GM19395 (cell line): ENCODE results near the gene STX2.
A peak's percentile ranks its signal among the peaks of the same experiment; 100 is the strongest.
"Not testable (repeated sequence)": the region's sequence is repeated elsewhere in the genome, so short reads cannot be mapped to it uniquely, and the experiment has no call there.

ENCODE experiments used
- ATAC-seq: cut with Tn5 transposase; IDR thresholded peaks from one replicate; pipeline ENCODE4 v1.9.1; 2021; ENCODE audit warnings: mild to moderate bottlenecking, moderate library complexity; ENCODE audit not compliant: unreplicated experiment

Gene STX2

DNA sequence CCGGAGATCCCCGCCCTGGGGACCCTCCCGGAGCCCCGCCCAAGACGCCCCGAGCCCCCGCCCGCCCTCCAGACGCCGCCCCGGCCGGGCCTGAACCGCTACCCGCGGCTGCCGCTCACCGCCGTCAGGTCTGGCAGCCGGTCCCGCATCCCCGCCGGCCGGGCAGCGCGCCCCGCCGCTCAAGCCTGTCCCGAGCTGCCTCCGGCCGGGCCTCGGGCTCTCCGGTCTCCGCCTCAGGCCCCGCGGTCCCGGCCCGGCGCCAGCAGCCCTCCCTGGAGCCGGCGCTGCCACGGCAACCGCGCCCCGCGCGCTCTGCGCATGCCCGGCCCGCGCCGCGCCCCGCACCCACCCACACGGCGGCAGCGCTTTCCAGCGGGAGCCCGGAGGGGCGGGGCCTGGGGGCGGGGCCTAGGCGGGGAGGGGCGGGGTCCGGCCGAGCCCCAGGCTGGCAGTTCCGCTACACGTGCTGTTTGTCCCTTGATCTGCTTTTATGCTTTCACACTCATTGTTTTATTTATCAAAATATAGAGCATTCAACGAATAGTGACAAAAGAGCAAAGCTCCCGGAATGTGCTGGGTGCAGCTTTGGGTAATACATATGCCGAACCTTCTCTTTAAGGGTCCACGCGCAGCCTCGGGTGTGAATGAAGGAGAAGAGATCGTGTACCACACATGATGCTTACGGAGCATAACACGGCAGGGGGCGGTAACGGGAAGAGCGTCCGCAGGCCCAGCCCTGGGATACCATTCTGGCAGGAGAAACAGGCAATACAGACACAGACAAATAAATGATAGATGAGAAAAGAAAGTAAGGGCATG, at the start of gene STX2:
STX2 (minus strand) TSS at position 300 of the 819 bp plus-strand sequence; CDS start at position 149, 151 bp downstream.
- peak; percentile 86 for ATAC-seq

GRCh38 chr12:130887190-130887589, 48.1 kb upstream of the STX2 start:
- ATAC-seq: not testable (repeated sequence)

DNA sequence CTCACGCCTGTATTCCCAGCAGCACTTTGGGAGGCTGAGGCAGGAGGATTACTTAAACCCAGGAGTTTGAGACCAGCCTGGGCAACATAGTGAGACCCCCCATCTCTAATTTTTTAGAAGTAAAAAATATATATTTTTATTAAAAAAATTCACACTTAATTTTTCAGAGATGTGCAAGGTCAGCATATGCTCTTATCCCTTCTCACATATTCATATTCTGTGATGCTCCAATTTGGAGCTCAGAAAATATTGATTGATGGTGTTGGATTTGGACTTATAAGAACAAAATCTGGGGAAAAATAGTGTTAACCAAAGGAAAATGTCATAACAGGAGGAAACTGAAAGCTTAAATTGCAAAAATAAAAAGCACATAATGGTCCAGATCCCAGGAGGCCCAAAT, 42.5 kb upstream of the STX2 start:
- no peak for ATAC-seq

- ATAC-seq: no peak
Measured at GRCh38 chr12:130881046-130881445, 42.0 kb upstream of the STX2 start.

- ATAC-seq: peak; percentile 58
Measured at GRCh38 chr12:130880411-130880885, 41.4 kb upstream of the STX2 start.

- no peak for ATAC-seq
Measured at GRCh38 chr12:130879781-130880389, 40.8 kb upstream of the STX2 start.

- ATAC-seq: peak; percentile 91
Measured at GRCh38 chr12:130879212-130879686, 40.2 kb upstream of the STX2 start.

DNA sequence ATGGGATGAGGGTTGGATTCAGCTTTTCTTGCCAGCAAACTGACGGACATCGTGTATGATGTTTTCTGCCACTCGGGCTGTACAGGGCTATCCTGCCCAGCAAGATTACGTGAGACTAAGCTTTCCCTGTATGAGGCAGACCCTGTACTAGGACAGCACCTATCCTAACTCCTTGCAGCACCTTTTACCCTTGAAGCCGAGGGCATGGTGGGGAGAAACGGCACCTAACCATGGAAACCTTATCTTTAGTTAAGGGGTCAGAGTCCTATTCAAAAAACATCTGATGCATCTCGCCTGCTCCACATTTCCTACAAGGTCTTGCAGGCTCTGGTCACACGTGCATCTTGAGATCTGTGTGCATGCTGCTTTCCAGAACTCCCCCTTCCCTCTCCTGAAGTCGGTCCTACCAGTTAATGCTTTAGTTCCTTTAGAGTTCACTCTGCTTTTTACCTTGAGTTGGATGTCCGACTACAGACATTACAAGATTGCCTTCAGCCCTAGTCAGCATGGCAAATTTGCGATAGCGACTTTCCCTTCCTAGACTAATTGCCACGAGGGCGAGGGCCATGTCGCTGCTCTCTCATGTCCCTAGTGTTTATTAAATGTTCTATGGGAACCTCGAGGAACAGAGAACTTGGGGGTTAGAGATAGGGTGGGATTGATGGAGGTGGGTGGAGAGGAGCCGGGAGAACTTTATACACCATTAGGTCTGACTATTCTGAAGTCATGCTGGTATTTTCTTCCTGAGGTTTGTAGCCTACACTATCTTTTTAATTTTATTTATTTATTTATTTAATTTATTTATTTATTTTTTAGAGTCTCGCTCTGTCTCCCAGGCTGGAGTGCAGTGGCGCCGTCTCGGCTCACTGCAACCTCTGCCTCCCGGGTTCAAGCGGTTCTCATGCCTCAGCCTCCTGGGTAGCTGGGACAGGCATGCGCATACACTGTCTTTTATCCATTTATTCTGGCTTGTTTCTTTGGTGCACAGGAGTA, 39.4 kb upstream of the STX2 start:
- no peak for ATAC-seq

DNA sequence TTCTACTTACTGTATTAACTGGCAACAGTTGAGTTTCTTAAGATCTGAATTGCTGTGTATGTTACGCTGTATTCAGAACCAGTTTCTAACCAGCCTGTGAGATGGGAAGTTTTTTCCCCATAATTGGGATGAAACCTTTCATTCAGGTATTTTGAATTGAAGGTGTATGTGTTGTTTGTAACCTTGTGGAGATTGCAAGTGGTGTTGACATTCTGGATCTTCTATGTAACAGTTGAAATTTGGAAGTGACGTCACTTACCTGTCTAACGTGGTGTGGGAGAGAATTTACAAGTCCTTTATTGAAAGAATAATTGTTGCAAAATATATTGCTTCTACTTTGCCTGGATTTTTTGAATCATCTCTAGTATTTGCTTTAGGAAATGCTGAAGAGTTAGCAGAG, 38.3 kb upstream of the STX2 start:
- ATAC-seq: no peak

- no peak for ATAC-seq
Measured at GRCh38 chr12:130876758-130877157, 37.7 kb upstream of the STX2 start.

DNA sequence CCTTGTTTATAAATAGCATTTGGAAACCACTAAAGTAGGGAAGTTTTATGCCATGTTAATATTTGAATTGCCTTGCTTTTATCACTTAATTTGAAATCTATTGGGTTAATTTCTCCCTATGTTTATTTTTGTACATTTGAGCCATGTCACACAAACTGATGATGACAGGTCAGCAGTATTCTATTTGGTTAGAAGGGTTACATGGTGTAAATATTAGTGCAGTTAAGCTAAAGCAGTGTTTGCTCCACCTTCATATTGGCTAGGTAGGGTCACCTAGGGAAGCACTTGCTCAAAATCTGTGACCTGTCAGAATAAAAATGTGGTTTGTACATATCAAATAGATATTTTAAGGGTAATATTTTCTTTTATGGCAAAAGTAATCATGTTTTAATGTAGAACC, 37.2 kb upstream of the STX2 start:
- no peak for ATAC-seq

- not testable (repeated sequence) for ATAC-seq
Measured at GRCh38 chr12:130875708-130876107, 36.7 kb upstream of the STX2 start.

DNA sequence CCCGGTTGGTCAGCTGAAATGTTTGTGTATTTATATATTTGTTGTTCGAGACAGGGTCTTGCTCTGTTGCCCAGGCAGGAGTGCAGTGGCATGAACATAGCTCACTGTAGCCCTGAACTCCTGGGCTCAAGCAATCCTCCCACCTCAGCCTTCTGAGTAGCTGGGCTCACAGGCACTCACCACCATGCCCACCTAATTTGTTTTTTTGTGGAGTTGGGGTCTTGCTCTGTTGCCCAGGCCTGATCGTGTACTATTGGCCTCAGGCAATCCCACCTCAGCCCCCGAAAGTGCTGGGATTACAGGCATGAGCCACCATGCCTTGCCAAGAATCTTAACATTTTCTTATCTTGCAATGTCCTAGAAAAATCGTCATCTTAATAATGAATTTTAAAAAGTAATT, 36.1 kb upstream of the STX2 start:
- ATAC-seq: no peak

- no peak for ATAC-seq
Measured at GRCh38 chr12:130874696-130875095, 35.6 kb upstream of the STX2 start.

DNA sequence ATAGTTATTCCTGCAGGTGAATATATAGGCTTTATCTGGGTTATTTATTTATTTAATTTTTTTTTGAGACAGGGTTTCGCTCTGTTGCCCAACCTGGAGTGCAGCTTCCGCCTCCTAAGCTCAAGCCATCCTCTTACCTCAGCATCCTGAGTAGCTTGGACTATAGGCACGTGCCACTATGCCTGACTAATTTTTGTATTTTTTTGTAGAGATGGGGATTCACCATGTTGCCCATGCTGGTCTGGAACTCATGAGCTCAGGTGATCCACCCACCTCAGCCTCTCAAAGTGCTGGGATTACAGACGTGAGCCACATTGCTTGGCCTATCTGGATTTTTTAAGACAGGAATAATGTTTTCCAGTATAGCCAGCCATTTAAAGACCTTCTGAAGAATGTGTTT, 34.8 kb upstream of the STX2 start:
- no peak for ATAC-seq

DNA sequence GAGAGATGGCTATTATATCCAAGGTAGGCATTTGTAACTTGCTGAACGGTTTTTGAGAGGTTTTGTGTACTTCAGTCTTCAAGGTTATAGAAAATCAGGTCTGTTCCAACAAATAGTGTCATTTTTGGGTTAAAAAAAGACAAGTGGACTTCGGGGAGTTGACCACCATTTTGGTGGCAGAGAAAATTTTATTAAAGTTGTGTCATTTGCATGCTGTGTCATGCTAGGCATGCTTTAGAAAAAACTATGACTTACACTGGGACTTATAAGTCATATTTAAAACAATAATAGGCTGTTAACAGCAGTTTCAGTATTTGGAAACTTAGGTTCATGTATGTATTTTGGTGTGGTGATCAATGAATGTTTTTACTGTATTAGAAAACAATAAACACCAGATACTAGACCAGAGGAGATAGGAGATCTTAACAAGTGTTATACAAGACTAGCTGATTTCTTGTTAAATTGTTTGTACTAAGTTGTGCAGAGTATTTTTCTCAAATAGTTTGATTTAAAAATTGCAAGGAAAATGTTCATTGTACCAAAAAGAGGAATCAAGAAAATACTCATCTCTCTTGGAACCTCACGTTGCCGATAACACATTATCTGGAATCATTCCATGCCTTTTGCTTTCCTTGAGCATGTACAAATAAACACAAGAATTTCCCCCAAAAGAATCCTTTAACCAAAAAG, 34.2 kb upstream of the STX2 start:
- ATAC-seq: no peak

- ATAC-seq: peak; percentile 34
Measured at GRCh38 chr12:130872179-130873096, 33.4 kb upstream of the STX2 start.

DNA sequence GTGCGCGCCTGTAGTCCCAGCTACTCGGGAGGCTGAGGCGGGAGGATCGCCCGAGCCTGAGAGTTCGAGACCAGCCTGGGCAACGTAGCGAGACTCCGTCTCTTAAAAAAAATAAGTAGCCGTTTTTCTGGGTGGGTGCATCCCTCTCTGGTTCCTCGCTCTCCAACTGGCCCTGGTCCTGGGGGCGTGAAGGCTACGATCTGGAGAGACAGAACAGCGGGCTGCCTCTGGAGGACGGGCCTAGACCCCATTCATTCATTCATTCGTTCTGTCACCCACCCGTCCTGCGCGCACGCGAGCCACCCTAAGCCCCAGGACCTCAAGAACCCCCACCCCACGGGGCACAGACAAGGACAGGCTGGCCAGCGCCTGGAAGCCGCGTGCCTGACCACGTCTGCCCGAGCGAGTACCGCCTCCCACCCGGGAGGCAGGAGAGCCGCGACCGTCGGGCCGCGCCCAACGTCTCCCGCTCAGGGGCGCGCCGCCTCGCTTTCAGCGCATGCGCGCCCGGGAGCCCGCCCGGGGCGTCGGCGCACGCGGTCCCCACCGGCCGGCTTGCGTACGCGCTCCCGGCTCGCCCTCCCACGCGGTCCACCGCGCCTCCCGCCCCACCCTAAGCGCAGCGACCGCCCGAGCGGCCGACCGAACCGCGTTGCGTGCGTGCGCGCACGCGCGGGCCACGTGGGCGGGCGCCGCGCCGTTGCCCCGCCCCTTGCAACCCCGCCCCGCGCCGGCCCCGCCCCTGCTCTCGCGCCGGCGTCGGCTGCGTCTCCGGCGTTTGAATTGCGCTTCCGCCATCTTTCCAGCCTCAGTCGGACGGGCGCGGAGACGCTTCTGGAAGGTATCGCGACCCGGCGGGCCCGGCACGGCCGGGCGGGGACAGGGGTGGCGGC, 32.5 kb upstream of the STX2 start, which contains the start of gene RAN:
RAN (plus strand) TSS at position 781 of the 893 bp plus-strand sequence. CDS start 528 bp downstream, outside the sequence.
- peak; percentile 56 for ATAC-seq
